Posterior cingulate gyrus (tissue), 11 donors: ENCODE results near the gene ABHD17A.
"Not testable (repeated sequence)": the region's sequence is repeated elsewhere in the genome, so short reads cannot be mapped to it uniquely, and the experiment has no call there.

Experiments used
- DNase-seq, 10 donors: peaks; one replicate each; pipeline versions ENCODE4 v3.0.0 to v3.0.0-alpha.2; 2020 to 2021; ENCODE audit warnings: mixed read lengths in 3 of 10
- intact Hi-C: fragments of 100-400 bp; cut with DNase I; formaldehyde crosslinking; loops from one replicate; pipeline ENCODE4 v1.15.1; 2023

Gene ABHD17A

DNA sequence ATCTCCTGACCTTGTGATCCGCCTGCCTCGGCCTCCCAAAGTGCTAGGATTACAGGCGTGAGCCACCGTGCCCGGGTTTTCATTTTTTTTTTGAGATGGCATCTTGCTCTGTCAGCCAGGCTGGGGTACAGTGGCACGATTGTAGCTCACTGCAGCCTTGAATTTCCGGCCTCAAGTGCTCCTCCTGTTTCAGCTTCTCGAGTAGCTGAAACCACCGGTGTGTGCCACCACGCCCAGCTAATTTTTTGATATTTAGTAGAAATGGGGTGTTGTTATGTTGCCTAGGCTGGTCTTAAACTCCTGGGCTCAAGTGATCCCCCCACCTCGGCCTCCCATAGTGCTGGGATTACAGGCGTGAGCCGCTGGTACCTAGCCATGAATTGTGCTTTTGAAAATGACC is 25.8 kb upstream of the ABHD17A start:
- no peak for DNase-seq
- intact Hi-C loops, result no loop called here

- DNase-seq, result peak in 1 of 10 donors; percentile 33
- intact Hi-C loops, result no loop called here
These were observed 24.9 kb upstream of the ABHD17A start for GRCh38 chr19:1910177-1910576.

GRCh38 chr19:1909761-1910080 is 24.4 kb upstream of the ABHD17A start:
- intact Hi-C loops, result no loop called here
- DNase-seq, result no peak

- DNase-seq, result no peak
- intact Hi-C loops, result no loop called here
These were observed 23.0 kb upstream of the ABHD17A start for GRCh38 chr19:1908364-1908678.

DNA sequence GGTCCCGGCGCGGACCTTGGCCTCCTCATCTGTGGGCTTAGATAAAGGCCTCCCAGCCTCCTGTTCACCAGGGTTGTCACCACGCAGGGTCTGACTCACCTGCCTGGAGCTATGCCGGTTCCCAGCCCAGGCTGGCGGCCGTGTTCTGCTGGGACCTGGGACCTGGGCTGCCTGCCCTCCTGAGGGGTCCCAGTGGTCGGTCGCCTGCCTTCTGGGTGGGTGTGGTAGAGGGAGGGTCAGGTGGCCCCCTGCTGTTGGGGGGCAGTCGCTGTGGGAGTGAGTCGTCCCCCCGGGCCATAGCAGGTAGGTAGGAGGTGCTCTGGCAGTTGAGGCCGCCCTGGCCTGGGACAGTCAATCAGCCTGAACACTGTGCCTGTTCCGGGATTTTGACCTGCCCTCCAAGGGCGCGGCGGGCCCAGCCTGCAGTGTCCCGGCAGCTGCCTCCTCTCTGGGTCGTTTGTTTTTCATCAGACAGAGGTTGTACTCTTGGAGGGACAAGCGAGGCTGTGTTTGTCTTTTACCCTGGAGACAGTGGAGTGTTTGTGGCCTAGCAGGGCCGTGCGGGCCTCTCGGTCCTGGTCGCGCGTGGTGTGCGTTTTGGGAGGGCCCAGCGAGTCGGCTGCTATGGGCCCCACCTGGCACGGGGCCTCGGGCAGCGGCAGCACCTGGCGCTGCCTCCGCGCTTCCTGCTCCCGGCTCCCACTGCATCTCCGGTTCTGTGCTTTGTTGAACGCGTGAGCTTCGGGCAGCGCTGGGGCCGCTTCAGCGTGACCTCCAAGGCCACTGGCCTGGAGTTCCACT is 22.5 kb upstream of the ABHD17A start:
- peak in 3 of 10 donors; percentile 35 to 88 (median 48) for DNase-seq
- intact Hi-C loops, result no loop called here

DNA sequence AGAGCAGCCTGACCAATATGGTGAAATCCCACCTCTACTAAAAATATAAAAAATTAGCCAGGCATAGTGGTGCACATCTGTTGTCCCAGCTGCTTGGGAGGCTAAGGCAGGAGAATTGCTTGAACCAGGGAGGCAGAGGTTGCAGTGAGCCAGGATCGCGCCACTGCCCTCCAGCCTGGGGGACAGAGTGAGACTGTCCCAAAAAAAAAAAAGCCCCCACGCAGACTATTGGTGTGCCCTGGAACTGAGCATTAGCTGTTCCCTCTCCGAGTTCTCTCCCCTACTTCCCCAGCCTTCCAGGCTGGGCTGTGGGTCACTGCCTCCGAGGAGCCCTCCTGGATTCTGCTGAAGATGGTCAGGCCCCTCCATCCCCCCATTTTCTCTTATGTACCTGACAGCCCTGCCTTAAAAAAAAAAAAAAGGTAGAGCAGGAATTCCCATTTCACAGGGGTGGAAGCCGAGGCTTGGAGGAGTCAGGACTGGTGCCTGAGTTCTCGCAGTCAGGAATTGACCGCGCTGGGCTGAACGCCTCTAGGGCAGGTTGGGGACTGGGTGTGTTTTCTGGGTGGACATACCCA is 21.8 kb upstream of the ABHD17A start:
- intact Hi-C loops, result no loop called here

DNA sequence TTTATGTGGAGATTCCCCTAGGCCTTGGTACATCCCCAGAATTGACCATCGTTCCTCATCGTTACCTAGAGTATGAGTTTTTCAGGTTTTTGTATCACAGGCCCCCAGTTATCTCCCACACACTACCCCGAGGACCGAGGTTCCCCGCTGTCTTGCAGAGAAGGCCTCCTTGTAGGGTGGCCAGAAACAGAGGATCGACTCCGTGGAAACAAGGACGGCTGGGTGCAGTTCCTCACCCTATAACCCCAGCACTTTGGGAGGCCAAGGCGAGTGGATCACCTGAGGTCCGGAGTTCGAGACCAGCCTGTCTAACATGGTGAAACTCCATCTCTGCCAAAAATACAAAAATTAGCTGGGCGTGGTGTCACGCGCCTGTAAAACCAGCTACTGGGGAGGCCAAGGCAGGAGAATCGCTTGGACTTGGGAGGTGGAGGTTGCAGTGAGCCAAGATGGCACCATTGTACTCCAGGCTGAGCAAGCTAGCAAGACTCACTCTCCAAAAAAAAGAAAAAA is 20.6 kb upstream of the ABHD17A start:
- peak in 1 of 10 donors; percentile 68 for DNase-seq
- intact Hi-C loops, result loop anchor here (2.0 kb wide), 1 partner anchor 21 kb away; the partner anchor contains the start of gene ABHD17A

More for the DNA sequence above, 21.8 kb upstream of the ABHD17A start:
- DNase-seq, result no peak

DNA sequence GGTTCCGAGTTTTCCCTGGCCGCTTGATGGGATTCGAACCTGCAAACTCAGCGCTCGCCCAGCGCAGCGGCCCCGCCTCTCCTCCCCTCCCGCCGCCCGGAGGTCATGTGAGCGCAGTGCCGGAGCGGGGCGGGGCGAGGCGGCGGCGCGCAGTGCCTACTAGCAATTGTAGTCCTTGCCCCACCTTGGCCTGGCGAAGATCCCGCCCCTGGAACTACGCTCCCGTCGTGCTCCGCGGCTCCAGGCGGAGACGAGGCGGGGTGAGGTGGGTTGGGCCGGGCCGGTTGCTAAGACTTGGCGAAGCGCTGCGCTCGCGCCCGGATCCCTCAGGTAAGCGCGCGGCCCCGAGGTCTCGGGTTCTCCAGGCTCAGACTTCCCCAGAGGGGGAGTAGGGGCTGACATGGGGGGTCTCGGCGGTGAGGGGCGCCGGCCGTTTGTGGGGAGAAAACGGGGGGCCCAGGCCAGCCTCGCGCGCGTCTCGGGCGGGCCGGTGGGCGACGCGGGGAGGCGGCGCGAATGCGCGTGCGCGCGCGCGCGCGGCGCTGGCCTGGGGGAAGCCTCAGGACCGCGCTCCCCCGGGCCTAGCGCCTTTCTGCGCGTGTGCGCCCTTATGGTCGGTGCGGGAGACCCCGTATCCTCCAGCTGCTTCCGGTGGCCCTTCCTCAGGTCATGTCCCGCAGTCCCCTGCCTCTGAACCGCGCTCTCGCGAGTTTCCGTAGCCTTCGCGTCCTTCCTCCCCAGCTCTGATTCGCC is 20.0 kb upstream of the ABHD17A start, which contains the start of the genes ADAT3 and SCAMP4:
TSS of gene ADAT3 (plus strand) at position 290 of the 753 bp plus-strand sequence. CDS start 6,649 bp downstream, outside the sequence.
TSS of gene SCAMP4 (plus strand) at position 290 of the 753 bp plus-strand sequence. CDS start 9,621 bp downstream, outside the sequence.
- peak; percentile 98 to 100 (median 99) for DNase-seq
- intact Hi-C loops, result loop anchor here (2.0 kb wide), 1 partner anchor 20 kb away; the partner anchor contains the start of gene ABHD17A

DNA sequence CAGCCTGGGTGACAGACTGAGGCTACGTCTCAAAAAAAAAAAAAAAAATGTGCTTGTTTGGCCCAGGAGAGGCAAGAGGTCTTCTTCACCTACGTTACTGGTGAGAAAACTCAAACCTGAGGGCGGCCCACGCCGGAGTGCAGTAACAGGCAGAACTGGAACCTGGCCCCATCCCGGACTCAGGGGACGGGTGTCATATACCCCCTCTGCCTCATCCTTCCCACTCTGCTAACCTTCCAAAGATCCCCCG is 19.5 kb upstream of the ABHD17A start:
- no peak for DNase-seq
- intact Hi-C loops, result loop anchor here (2.0 kb wide), 1 partner anchor 20 kb away; the partner anchor contains the start of gene ABHD17A

DNA sequence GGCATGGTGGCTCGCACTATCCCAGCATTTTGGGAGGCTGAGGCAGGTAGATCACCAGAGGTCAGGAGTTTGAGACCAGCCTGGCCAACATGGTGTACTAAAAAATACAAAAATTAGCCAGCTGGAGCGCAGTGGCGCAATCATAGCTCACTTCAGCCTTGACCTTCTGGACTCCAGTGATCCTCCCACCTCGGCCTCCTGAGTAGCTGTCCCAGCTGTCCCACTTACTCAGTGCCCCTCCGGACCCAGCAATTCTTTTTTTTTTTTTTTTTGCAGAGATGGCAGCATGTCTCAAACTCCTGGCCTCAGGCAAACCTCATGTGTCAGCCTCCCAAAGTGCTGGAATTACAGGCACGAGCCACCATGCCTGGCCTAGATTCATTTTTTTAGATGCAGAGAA is 17.6 kb upstream of the ABHD17A start:
- intact Hi-C loops, result no loop called here

DNA sequence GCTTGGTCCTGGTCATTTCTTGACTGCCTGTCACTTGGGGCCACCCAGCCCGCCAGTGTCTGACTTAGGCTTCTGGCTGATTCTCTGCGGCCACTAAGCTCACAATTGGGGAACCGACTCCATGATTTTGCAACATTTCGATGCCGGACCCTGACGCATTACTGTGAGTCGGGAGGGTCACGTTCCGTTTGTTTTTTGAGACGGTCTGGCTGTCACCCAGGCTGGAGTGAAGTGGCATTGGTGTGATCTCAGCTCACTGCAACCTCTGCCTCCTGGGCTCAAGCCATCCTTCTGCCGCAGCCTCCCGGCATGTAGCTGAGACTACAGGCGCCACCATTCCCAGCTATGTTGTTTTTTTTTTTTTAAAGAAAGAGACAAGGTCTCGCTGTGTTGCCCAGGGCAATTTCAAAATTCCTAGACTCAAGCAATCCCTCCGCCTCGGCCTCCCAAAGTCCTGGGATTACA is 16.7 kb upstream of the ABHD17A start:
- peak in 1 of 10 donors; percentile 36 for DNase-seq
- intact Hi-C loops, result no loop called here

More for the DNA sequence above, 17.6 kb upstream of the ABHD17A start:
- no peak for DNase-seq

GRCh38 chr19:1896508-1896907 is 11.2 kb upstream of the ABHD17A start:
- peak in 1 of 10 donors; percentile 70 for DNase-seq
- intact Hi-C loops, result no loop called here

- intact Hi-C loops, result no loop called here
- no peak for DNase-seq
These were observed 8.5 kb upstream of the ABHD17A start for GRCh38 chr19:1893791-1894190.

DNA sequence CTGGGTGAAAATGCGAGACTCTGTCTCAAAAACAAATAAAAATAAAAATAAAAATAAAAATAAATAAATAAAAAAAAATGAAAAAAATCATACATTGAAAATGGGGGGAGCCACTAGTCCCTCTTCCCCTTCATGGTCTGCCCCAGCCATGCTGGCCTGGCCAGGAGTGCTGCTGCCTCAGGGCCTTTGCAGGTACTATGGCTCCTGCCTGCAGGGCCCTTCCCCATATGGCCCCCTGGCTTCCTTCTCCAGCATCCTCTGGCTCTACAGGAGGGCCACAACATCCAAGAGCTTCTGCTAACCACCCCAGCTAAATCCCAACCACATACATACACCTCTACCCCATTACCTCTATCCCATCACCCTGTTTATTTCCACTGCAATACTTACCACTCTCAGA is 4.6 kb upstream of the ABHD17A start:
- no peak for DNase-seq
- intact Hi-C loops, result no loop called here

DNA sequence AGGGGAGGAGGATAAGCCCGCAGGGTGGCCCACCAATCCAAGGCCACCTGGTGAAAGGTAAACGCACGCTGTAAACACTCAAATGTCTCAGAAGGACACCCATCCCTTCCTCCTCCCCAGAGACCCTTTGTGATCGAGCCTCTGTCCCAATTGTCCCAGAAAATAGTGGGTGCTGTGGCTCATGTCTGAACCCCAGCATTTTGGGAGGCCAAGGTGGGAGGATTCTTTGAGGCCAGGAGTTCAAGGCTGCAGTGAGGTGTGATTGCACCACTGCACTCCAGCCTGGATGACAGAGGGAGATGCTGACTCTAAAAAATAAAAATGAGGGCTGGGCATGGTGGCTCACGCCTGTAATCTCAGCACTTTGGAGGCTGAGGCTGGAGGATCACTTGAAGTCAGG is 3.1 kb upstream of the ABHD17A start:
- intact Hi-C loops, result no loop called here
- DNase-seq, result no peak

DNA sequence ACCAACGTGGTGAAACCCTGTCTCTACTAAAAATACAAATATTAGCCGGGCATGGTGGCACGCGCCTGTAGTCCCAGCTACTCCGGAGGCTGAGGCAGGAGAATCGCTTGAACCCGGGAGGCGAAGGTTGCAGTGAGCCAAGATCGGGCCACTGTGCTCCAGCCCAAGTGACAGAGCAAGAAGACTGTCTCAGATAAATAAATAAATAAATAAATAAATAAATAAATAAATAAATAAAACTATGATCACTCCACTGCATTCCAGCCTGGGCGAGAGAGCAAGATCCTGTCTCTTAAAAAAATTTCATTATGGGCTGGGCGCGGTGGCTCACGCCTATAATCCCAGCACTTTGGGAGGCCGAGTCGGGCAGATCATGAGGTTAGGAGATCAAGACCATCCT is 1.1 kb upstream of the ABHD17A start:
- DNase-seq, intact Hi-C loops: not testable (repeated sequence)

DNA sequence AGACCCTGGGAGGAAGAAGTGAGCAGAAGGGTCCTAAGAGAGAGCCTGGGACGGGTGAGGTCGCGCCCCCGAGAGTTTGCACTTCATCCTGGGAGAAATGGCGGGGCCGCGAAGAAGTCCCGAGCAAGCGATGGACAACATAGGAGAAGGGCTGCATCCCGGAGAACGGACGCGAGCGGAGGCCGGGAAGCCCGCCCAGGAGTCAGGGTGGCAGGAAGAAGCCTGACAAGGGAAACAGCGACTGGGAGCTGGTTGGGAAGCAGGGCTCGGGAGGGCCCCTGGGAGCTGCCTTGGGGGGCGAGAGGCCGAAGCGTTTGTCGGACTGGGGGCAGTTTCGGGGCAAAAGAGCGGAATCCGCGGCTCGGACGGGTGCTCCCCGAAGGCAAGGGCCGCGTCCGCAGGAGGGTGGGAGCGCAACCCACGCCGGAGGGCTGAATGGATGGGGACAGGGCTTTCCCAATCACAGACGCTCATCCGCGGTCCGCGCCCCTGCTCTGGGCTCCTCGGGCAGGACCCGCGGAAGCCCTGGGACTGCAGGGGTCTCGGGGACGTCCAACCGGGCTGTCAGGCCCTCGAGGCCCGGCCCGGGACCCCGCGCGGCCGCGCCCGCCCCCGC is 469 bp downstream of the ABHD17A start:
- no peak for DNase-seq
- intact Hi-C loops, result loop anchor here (2.0 kb wide), 1 partner anchor 20 kb away; the partner anchor contains the start of genes ADAT3 and SCAMP4

- intact Hi-C loops, result loop anchor here (2.0 kb wide), 1 partner anchor 20 kb away; the partner anchor contains the start of genes ADAT3 and SCAMP4
- no peak for DNase-seq
These were observed 991 bp downstream of the ABHD17A start for GRCh38 chr19:1884291-1884718.

- intact Hi-C loops, result loop anchor here (2.0 kb wide), 1 partner anchor 21 kb away; the partner anchor contains the start of genes ADAT3 and SCAMP4
- no peak for DNase-seq
These were observed 1.5 kb downstream of the ABHD17A start for GRCh38 chr19:1883784-1884183.
